Breast epithelium (tissue), 3 donors: ENCODE results near the gene CNGB1.

Experiments used
- CTCF ChIP-seq, 3 donors: fragments of 450-650 bp; IDR thresholded peaks; one replicate each; pipeline ENCODE4 v1.5.1; 2016 to 2017; ENCODE audit warnings: antibody characterized with exemption in 3 of 3, mild to moderate bottlenecking in 3 of 3, moderate library complexity in 3 of 3
- POLR2A ChIP-seq: fragments of 450-650 bp; IDR thresholded peaks from one replicate; pipeline ENCODE4 v1.6.1; 2016; ENCODE audit warnings: antibody characterized with exemption, mild to moderate bottlenecking, moderate library complexity
- POLR2AphosphoS5 ChIP-seq, 3 donors: sonication (generic); formaldehyde crosslinking; IDR thresholded peaks; one replicate each; pipeline ENCODE4 v1.6.1; 2017; ENCODE audit warnings: antibody characterized with exemption in 3 of 3

- TF ChIP-seq CTCF (IDR thresholded peaks at IDR 0.05) (no peak), POLR2A (no peak), POLR2AphosphoS5 (IDR thresholded peaks at IDR 0.05) (no peak)
These were observed 62.4 kb downstream of the CNGB1 start for GRCh38 chr16:57908409-57908987.
